ENCODE measurements around the gene PROM2. TPM values are rescaled to one million over a fixed set of nuclear protein-coding genes. Genes with fewer than 3 reads are reported as not detected.

PROM2 gene
- total RNA-seq, 3 donors from 2014 or later: 24.4 to 44.0 (median 35.8) TPM

DNA sequence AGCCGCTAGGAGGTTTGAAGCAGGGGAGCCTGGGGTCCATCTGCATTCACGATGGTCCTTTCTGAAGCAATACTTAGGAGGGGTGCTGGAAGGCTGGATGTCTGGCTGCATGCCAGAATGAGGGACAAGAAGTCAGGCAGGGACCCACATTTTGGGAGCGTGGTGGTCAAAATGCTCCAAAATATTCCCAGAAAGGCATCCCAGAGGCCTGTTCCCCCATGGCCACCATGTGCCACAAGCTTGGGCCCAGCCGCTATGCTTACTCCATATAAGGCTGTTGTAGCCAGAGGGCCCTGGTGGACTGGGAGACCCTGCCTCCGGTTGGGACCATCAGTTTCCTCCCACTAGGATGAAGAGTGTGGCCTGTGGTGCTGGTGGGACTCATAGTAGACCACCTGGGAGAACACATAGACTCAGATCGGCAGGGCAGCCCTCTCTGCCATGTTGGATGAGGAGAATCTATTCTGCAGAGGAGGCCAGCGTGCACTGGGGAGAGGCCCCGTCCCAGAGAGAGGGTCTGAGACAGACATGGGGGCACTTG lies 3.6 kb upstream of the PROM2 start:
- Histone ChIP-seq H3K36me3 (ENCODE audit: low read depth) (no peaks in the 10 kb centered on the region), H3K4me1 (ENCODE audit: low read depth) (peaks cover 10% of the 10 kb centered on the region), H3K9me3 (no peaks in the 10 kb centered on the region), H3K4me3 (no peak overlapping the region)
- no peak for ATAC-seq
- peak; percentile 1 to 18 (median 17) for DNase-seq
- intact Hi-C loops (cut with DNase I, micrococcal nuclease): no loop called here
- TF ChIP-seq, protein P1, sequence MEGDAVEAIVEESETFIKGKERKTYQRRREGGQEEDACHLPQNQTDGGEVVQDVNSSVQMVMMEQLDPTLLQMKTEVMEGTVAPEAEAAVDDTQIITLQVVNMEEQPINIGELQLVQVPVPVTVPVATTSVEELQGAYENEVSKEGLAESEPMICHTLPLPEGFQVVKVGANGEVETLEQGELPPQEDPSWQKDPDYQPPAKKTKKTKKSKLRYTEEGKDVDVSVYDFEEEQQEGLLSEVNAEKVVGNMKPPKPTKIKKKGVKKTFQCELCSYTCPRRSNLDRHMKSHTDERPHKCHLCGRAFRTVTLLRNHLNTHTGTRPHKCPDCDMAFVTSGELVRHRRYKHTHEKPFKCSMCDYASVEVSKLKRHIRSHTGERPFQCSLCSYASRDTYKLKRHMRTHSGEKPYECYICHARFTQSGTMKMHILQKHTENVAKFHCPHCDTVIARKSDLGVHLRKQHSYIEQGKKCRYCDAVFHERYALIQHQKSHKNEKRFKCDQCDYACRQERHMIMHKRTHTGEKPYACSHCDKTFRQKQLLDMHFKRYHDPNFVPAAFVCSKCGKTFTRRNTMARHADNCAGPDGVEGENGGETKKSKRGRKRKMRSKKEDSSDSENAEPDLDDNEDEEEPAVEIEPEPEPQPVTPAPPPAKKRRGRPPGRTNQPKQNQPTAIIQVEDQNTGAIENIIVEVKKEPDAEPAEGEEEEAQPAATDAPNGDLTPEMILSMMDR (IDR thresholded peaks at IDR 0.05): no peak

DNA sequence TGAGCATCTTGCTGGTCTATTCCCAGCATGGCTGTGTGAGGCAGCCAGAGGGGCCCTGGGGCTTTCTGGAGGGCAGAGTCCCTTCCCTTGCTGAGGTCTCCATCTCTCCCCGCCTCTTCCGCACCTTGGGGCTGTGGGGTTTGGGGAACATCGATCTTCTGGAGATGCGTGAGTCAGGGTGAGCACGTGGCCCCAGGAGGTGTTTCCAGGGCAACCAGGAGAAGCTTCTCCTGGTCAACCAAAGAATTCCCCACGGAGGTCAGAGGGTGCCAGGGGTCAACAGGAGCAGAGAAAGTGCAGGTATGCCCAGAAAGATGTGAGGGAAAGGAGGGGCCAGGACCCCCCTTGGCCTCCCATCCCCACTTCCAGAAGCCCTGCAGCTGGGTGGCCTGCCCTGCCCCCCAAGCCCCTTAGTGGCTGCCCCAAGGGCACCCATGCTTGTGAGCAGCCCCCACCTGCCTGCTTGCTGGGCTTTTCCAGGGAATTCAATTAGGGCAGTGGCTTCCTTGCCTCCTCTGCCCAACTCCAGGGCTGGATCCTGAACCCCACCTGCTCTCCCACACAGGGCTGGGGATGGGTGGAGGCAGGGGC lies 2.8 kb upstream of the PROM2 start:
- DNase-seq (peak; percentile 0 to 42 (median 16)), ATAC-seq (no peak)
- intact Hi-C loops (cut with DNase I, micrococcal nuclease): no loop called here
- H3K4me3 ChIP-seq: no peak overlapping the region
- peaks cover 18% of the 10 kb centered on the region for H3K4me1 ChIP-seq (ENCODE audit: low read depth)
- H3K36me3 ChIP-seq (ENCODE audit: low read depth): no peaks in the 10 kb centered on the region
- TF ChIP-seq, protein P1 (IDR thresholded peaks at IDR 0.05): no peak
- H3K9me3 ChIP-seq: no peaks in the 10 kb centered on the region

DNA sequence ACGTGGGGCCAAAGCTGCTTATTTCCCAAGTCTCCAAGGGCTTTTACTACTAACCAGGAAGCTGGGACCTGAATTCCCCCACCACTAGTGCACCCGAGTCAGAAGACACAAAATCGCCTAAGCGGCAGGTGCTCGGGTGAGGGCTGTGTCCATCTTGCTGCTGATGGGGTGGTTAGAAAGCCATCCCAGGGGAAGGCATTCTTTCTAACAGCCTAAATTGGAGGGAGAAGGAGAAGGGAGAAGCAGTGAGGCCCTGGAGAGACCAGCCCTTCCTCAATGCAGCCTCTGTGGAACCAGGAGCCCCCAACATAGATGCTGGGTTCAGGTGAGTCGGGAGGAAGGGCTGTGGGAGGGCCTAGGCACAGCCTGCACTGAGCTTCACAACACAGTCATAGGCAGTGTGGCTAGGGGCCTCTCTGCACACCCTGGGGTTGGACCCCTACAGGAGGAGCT lies 1.9 kb upstream of the PROM2 start:
- TF ChIP-seq, protein P1 (IDR thresholded peaks at IDR 0.05): no peak
- Histone ChIP-seq H3K36me3 (ENCODE audit: low read depth) (no peaks in the 10 kb centered on the region), H3K4me3 (no peak overlapping the region), H3K4me1 (ENCODE audit: low read depth) (peaks cover 23% of the 10 kb centered on the region), H3K9me3 (no peaks in the 10 kb centered on the region)
- ATAC-seq: no peak
- intact Hi-C loops (cut with DNase I, micrococcal nuclease): no loop called here
- peak; percentile 0 to 32 (median 20) for DNase-seq

DNA sequence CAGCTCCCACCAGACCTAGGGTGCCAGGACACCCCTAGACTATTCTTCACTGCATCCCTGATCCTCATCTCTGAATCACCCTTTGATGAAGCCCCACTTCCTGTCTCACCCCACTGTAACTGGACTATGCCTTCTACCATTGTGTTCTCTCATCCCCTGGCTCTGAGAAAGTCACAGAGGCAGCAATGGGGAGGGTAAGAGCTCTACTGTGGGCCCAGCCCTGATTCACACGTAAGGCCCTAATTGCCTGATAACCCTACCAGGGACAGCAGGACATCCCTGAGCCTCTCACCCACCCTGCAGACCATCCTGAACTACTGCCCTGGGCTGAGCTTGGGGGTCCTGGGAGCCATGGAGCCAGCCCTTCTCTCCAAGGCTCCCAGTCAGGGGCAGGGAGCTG lies 1.5 kb upstream of the PROM2 start:
- Histone ChIP-seq H3K36me3 (ENCODE audit: low read depth) (no peaks in the 10 kb centered on the region), H3K4me1 (ENCODE audit: low read depth) (peaks cover 23% of the 10 kb centered on the region), H3K4me3 (no peak overlapping the region), H3K9me3 (no peaks in the 10 kb centered on the region)
- DNase-seq (peak; percentile 1 to 36 (median 19)), ATAC-seq (no peak)
- intact Hi-C loops (cut with DNase I, micrococcal nuclease): no loop called here
- TF ChIP-seq, protein P1 (IDR thresholded peaks at IDR 0.05): no peak

DNA sequence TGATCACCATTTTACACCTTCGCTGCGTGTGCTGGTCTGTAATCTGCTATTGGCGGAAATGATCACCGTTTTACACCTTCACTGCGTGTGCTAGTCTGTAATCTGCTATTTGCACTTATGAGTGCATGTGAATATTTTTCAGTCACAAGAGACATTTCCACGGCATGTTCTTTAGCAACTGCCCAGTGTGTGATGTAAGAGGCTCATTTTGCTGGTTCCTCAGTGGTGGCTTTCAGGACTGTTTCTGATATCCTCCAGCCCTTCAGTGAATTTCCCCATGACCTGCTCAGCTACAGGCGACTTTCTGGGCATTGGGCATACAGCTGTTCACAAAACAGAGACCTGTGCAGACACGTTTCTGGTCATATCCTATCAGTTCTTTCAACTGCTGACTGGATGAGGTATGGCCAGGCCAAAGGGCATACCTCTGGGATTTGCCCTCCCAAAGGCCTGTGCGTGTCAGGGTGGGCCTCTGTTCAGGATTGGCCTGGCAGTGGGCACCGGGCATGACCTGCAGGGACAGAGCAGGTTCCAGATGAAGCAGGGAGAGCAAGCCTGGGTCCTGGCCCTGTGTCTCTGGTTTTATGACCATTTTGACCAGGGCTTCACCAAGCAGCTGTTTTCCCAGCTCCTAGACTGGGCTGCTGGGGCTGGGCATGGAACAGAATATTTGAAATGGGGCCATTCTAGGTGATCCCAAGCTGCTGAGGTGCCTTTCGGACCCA lies 521 bp upstream of the PROM2 start:
- intact Hi-C loops (cut with DNase I, micrococcal nuclease): no loop called here
- Histone ChIP-seq H3K4me3 (no peak overlapping the region), H3K9me3 (no peaks in the 10 kb centered on the region), H3K4me1 (ENCODE audit: low read depth) (peaks cover 23% of the 10 kb centered on the region), H3K36me3 (ENCODE audit: low read depth) (no peaks in the 10 kb centered on the region)
- DNase-seq (peak in 1 of 3 donors; percentile 0), ATAC-seq (no peak)
- TF ChIP-seq, protein P1 (IDR thresholded peaks at IDR 0.05): no peak

Data from mucosa of descending colon (tissue), 3 donors.